ENCODE measurements around the gene MAJIN. TPM values are rescaled to one million over a fixed set of nuclear protein-coding genes. Genes with fewer than 3 reads are reported as not detected.

The MAJIN gene
- total and polyA plus RNA-seq, 9 of the 15 experiments (the other 6 are each of a cell fraction or from before 2014, with no cell fraction given), result 0.17 to 0.83 (median 0.24) TPM; not detected in 2

- Histone ChIP-seq H3K4me1 (replicated peaks in 1 of 2; ENCODE audit: control insufficient read depth in 2 of 2, insufficient read depth in 2 of 2, low read length in 2 of 2) (peaks cover 32 to 94% of the 10 kb centered on the region in 2 experiments), H3K9ac (ENCODE audit: insufficient read depth in 1 of 2, low read depth in 2 of 2, low read length in 2 of 2) (peak overlapping the region in 1 of 2 experiments; percentile 71; a peak in 2 of 4 replicates), H3K36me3 (ENCODE audit: control insufficient read depth, insufficient read depth, low read length) (peaks cover 14% of the 10 kb centered on the region; the same call in 1 of the 3 replicates), H3K4me3 (no peak overlapping the region), H3K27ac (ENCODE audit: extremely low read depth, low read depth, low read length) (no peak overlapping the region; the same call in 2 of the 3 replicates), H2AFZ (ENCODE audit: low read depth, low read length) (no peak overlapping the region), H3K4me2 (ENCODE audit: insufficient read depth, low read length) (no peak overlapping the region), H3K79me2 (ENCODE audit: control insufficient read depth, insufficient read depth, low read length) (no peaks in the 10 kb centered on the region), H4K20me1 (replicated peaks; ENCODE audit: control insufficient read depth, insufficient read depth, low read length) (no peaks in the 10 kb centered on the region), H3K9me3 (replicated peaks; ENCODE audit: control insufficient read depth, insufficient read depth, low read depth, low read length) (no peaks in the 10 kb centered on the region), H3K27me3 (ENCODE audit: control insufficient read depth in 2 of 2, insufficient read depth in 2 of 2, low read length in 2 of 2) (no peaks in the 10 kb centered on the region), H3K9me1 (ENCODE audit: control insufficient read depth, insufficient read depth, low read length) (no peaks in the 10 kb centered on the region)
- ATAC-seq (no peak), FAIRE-seq (no peak), DNase-seq (ENCODE audit: extremely low read depth in 1 of 4, low spot score in 3 of 4) (no peak)
- intact Hi-C loops (cut with micrococcal nuclease) (loop anchor here (5.0 kb wide), 1 partner anchor 104 kb away; no protein-coding TSS in a partner anchor), in situ Hi-C loops (cut with MboI) (loop anchor here (5.0 kb wide), 2 partner anchors 44 to 104 kb away; no protein-coding TSS in a partner anchor)
- 89% methylated on average over 23 of the region's 25 CpGs for WGBS (ENCODE audit: insufficient coverage, low coverage, missing lambda C conversion rate)
- BruUV-seq (replicated peaks), result no TSS peak
- POLR2A ChIA-PET, result interaction anchor here (1.1 to 3.4 kb wide), 3 partner anchors 13 to 42 kb away, joined by 4 to 28 read pairs (median 4); partner anchors contain the start of gene EHD1
- CTCF ChIA-PET (ENCODE audit: low intra/inter-chr PET ratio), result no interaction called here
- no peak for TF ChIP-seq ZNF436 (CRISPR knock-in tag; IDR thresholded peaks at IDR 0.05)
- TF ChIP-seq HDGF (IDR thresholded peaks at IDR 0.05), result no peak
- TF ChIP-seq ZC3H11A (IDR thresholded peaks at IDR 0.05; ENCODE audit: low read depth, low read length), result no peak
- TF ChIP-seq ZNF224 (CRISPR knock-in tag; IDR thresholded peaks at IDR 0.05), result no peak
- no peak for TF ChIP-seq TRIM24 (IDR thresholded peaks at IDR 0.05)
- TF ChIP-seq POLR2G (IDR thresholded peaks at IDR 0.05; ENCODE audit: low read depth, low read length), result no peak
- TF ChIP-seq MYC (IDR thresholded peaks at IDR 0.05; ENCODE audit: low read depth, low read length), result no peak
- TF ChIP-seq MYC (CRISPR knock-in tag; IDR thresholded peaks at IDR 0.05; ENCODE audit: borderline replicate concordance, low read depth), result no peak
- no peak for TF ChIP-seq PPARD (CRISPR knock-in tag; IDR thresholded peaks at IDR 0.05)
- TF ChIP-seq GTF2A2 (tag; IDR thresholded peaks at IDR 0.05), result no peak
- TF ChIP-seq RERE (CRISPR knock-in tag; IDR thresholded peaks at IDR 0.05; ENCODE audit: borderline replicate concordance), result no peak
- no peak for TF ChIP-seq ZNF24 (IDR thresholded peaks at IDR 0.05)
Observed at GRCh38 chr11:64891215-64891848, 80.6 kb downstream of the MAJIN start.

All from K562 (cell line).